Activated gamma-delta T cell treated with Interleukin-2 at 50 U/mL for 16 hours (primary cell): Measurements from ENCODE around the gene JKAMP.
"Not testable (repeated sequence)": the region's sequence is repeated elsewhere in the genome, so short reads cannot be mapped to it uniquely, and the experiment has no call there.

Experiments used
- DNase-seq: peaks from one replicate; pipeline ENCODE4 v3.0.0-alpha.2; 2020

Gene JKAMP, protein sequence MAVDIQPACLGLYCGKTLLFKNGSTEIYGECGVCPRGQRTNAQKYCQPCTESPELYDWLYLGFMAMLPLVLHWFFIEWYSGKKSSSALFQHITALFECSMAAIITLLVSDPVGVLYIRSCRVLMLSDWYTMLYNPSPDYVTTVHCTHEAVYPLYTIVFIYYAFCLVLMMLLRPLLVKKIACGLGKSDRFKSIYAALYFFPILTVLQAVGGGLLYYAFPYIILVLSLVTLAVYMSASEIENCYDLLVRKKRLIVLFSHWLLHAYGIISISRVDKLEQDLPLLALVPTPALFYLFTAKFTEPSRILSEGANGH

DNA sequence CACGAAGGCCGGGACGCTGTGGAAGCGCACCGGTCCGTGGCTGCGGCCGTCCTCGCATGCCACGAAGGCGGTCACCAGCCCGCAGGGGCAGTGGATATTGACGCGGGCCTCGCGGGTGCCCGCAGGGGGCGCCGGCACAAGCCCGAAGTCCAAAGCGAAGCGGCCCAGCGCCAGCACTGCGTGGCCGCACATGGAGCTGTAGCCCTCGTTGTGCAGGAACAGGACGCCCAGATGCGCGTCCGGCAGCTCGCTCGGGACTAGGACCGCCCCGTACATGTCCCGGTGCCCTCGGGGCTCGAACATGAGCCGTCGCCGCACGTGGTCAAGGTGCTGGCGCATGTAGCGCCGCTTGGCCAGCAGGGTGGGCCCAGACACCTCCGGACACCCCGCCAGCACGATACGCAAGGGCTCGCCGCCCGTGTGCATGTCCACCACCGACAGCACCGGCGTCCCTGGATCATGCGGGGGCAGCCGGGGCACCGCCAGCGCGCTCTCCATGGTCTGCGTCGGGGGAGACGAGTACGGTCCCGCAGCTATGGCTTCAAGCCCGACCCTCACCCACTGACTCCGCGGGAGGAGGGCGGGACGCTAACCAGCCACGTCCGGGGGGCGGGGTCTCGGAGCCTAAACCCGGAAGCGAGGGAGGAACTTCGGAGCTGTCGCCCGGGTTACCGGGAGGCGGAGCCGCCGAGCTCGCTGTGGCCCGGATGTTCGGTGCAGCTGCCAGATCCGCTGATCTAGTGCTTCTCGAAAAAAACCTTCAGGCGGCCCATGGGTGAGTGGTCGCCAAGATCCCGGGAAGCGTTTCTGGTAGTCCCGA is at the start of gene JKAMP, which contains the start of gene L3HYPDH:
Gene JKAMP, plus strand, starts transcription at position 699 of the 820 bp plus-strand sequence. Its CDS starts 73 bp downstream, at position 772.
Gene L3HYPDH, minus strand, starts transcription at position 590 of the 820 bp plus-strand sequence. Its CDS starts 92 bp downstream, at position 498.
- DNase-seq: peak; percentile 98

DNA sequence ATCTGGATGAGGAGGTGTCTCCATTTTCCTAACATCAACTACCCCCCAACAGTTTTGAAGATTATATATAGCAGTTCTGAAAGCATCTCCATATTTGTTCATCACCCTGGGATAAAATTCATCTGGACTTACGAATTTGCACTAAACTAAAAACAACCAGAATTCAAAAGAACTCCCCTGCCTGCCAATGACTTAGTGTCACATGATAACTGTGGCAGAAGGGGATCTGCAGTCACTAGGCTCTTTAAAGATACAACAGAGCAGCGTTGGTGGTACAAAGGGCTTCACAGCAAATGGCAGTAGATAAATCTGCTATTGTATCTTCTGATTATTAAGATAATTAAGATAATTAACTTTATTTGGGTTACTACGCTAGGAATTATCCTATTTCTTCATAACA is 49.2 kb upstream of the JKAMP start:
- no peak for DNase-seq

DNA sequence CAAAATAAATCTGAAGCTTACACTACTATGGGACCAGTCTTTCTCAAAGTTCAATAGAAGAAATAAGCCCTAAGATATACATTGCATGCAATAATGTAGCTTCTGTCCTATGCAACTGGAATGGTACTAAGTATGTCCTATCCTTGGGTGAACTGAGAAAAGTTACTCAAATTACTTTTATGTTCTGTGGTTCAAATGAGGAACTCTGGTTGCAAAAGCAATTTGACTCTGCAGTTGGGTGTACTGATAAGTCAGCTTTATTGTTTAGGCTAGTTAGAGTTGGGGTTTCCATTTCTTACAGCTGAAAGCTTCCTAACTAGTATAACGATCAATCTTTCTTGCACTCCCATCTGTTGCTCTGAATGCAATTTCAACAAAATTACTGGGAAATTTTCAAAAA is 48.3 kb upstream of the JKAMP start:
- DNase-seq: no peak

DNA sequence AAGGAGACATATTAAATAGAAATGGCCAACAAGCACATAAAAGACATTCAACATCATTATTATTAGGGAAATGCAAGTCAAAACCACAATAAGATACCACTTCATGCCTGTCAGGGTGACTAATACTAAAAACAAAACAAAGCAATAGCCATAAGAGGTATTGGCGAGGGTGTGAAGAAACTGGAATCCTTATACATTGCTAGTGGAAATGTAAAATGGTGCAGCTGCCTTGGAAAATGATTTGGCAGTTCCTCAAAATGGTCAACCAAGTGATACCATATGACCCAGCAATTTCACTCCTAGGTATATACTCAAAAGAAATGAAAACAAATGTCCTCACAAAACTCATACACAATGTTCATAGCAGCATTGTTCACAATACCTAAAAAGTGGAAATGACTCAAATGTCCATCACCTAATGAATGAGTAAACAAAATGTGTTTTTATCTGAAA is 46.1 kb upstream of the JKAMP start:
- no peak for DNase-seq

DNA sequence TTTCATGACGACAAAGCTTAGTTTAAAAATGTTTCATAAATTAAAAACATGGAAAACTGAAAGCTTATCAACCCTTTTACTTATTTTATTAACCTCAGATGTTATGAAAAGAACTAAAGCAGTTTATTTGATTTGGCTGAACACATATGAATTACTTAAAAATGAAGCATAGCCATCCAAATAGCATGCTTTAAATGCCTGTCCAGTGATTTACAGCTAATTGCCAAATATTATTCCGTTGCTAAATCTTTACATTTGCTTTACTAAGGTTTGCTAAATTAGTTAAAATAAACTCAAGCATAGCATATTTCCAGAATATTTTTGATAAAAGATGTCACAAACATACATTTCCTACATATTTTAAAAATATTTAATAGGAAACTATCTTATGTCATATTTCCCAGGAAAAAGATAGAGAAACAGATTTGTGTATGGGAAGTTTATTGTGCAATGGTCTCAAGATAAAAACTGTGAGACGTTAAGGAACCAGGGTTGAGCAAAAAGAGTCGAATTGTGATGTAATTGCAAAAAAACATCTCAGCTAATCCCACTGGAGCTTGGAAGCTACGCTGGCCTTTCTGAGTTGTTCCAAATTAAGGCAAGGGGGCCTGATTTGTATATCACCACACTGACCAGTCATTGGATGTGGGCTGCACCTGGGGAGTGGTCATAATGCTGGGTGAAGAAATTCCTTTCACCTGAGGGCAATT is 44.9 kb upstream of the JKAMP start:
- DNase-seq: no peak

DNA sequence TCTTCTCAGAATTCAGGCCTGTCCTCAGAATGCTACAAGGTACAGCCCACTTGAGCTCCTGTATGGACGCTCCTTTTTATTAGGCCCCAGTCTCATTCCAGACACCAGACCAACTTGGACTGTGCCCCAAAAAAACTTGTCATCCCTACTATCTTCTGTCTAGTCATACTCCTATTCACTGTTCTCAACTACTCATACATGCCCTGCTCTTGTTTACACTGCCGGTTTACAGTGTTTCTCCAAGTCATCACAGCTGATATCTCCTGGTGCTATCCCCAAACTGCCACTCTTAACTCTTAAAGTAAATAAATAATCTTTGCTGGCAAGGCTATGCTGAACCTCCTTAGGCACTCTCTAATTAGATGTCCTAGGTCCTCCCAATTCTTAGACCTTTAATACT is 35.6 kb upstream of the JKAMP start:
- not testable (repeated sequence) for DNase-seq

DNA sequence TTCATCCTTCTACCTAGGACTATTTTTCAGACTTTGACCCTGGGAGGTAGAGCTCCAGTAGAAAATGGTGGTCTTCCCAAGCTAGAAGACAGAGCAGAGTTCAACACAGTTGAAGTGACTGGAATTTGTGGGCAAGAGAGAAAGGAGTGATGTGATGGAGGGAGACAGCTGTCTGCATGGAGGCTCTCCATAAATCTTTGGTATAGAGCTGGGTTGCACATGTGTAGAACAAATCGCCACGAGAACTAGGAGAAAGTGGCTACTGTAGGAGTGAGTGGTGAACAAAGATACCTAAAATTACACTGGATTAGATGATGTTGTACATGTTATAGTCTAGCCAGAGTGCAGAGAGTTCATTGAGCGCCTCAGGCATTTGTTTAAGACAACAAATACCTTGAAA is 33.6 kb upstream of the JKAMP start:
- no peak for DNase-seq

DNA sequence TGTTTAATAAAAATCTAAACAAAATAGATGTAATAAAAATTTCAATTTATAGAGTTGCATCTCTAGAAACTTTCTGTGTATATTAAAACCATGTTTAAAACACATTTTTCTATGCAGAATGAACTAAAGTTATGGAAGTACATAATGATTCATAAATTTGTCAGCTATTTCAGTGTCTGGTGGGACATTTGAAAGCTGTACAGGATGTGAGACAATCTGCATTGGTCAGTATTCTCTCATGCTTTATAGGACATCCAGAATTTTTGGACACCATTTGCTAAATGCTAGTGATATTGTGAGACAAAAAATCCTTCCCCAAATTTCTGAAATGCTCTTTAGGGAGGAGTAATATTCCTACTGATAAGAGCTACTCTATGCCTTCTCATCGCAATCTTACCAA is 32.5 kb upstream of the JKAMP start:
- DNase-seq: no peak

DNA sequence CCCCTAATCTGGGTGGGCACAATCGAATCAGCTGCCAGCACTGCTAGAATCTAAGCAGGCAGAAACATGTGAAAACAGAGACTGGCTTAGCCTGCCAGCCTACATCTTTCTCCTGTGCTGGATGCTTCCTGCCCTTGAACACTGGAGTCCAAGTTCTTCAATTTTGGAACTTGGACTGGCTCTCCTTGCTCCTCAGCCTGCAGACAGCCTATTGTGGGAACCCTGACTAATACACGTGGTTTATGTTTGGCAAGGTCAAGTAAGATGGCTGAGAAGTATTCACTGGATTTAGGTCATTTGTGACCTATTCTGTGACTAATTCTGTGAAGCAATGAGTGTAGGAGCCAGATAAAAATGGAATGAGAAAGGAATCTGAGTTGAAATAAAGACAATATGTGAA is 30.2 kb upstream of the JKAMP start:
- no peak for DNase-seq

DNA sequence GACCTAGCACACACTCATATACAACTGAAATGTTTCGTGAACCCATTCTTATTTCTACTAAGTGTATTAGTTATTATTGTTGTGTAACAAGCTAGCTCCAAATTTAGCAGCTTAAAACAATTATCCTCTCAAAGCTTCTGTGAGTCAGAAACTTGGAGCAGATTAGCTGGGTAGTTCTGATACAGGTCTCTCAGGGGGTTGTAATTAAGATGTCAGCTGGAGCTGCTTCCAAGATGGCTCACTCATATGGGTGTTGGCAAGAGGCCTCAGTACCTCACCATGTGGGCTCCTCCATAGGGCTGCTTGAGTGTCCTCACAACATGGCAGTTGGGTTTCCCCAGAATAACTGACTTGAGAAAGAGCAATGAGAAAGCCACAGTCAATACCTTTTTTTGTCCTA is 28.9 kb upstream of the JKAMP start:
- no peak for DNase-seq

DNA sequence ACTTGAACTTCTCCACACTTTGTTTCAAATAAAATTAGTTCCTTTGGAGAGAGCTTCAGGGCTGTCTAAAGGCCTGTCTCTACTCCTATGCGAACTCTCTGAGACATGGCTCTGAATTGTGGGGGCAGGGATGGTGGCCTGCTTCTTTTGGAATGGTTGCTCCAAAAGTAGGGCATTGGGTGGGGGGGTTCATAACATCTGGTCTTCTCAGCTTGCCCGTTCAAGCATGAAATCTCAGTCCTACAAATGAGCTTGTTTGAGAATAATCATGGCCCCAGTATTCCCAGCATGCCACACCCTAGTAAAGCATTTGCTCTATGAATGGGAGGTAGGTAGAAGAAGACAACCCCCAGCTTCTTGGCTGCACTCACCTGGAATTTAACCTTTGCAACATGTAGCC is 25.8 kb upstream of the JKAMP start:
- no peak for DNase-seq

DNA sequence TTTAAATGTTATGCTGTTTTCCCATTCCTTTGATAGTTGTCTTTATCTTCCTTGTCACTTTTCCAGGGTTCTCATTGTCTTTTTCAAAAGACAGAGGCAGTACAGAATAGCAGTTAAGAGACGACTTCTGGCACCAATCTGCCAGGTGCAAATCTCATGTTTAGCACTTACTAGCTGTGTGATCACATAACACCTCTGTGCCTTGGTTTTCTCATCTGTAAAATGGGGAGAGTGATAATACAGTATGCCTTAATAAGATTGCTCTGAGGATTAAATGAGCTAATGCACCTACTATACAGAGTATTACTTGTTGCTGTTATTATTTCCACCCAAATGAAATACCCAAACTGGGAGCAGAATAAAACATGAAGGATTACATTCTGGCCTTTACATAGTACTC is 23.9 kb upstream of the JKAMP start:
- DNase-seq: no peak

DNA sequence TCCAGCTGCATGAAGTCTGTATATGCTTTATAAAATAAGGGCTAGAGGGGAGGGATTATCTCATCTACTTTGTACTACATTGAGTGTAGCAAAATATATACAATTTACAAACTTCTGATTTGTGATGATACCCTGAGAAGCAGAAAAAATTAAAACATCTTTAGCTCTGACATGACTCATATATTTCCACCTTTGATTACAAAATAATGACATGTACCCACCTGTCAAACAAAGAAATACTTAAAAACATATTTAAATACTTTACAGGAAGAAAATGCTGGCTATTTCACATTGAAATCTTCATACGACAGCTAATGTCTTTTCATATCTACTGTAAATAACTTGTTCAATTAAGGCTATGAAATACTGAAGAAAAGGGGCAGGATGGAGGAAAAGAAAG is 22.4 kb upstream of the JKAMP start:
- DNase-seq: no peak

DNA sequence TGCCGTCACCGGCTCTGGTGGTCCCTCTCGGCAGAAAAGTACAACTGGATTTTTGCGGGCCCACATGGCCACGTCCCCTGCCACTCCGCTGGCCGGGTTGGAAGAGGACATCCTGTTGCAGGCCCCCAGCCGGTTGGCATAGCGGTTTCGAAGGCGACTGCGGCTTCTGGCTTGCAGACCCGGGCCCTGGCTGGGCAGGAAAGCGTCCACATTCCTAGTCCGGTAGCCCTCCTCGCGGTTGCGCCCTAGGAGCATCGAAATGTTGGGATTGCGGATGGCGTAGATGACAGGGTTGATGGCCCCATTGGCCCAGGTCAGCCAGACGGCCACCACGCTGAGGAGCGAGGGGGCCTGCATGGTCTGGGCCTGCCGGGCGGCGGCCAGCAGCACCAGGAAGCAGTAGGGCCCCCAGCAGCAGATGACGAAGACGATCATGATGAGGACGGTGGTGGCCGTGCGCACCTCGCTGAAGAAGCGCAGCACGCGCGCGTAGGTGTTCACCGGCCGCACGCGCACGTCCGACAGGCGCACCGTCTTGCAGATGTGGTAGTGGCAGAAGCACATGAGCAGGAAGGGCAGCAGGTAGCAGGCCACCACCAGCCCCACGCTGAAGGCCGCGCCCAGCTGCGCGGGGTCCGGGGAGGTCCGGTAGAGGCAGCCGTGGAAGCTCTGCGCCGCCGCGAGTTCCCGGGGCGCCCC is 20.4 kb upstream of the JKAMP start:
- peak; percentile 12 for DNase-seq

DNA sequence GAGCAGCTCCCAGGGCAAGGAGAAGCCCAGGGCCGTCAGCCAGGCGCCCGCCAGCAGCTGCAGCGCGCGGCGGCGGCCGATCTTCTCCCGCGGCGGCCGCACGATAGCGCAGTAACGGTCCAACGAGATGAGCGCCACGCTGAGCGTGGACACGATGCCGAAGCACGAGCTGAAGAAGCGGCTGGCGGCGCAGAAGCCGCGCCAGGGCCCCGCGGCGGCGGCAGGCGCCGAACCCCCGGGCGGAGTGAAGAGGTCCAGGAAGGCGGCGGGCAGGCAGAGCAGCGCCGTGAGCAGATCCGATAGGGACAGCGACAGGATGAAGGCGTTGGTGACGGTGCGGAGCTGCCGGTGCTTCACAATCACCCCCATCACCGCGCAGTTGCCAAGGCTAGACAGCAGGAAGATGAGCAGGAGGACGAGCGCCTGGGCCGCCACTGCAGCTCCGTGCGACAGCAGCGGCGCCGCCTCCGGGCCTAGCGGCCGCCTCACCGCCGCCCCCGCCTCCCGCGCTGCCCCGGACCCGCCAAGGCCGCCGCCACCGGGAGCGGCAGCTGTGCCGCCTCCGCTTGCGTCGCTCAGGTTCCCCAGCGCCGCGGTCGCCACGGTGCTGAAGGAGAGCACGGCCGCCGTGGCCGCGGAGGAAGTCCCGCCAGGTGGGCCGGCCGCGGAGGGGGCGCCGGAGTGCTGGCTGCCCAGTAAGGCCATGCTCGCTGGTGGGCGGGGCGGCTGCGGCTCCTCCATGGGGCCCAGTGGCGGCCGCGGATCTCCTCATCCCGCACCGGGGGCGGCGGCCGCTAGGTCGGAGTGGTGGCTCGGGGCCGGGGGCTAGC is 19.6 kb upstream of the JKAMP start:
- peak; percentile 49 for DNase-seq

DNA sequence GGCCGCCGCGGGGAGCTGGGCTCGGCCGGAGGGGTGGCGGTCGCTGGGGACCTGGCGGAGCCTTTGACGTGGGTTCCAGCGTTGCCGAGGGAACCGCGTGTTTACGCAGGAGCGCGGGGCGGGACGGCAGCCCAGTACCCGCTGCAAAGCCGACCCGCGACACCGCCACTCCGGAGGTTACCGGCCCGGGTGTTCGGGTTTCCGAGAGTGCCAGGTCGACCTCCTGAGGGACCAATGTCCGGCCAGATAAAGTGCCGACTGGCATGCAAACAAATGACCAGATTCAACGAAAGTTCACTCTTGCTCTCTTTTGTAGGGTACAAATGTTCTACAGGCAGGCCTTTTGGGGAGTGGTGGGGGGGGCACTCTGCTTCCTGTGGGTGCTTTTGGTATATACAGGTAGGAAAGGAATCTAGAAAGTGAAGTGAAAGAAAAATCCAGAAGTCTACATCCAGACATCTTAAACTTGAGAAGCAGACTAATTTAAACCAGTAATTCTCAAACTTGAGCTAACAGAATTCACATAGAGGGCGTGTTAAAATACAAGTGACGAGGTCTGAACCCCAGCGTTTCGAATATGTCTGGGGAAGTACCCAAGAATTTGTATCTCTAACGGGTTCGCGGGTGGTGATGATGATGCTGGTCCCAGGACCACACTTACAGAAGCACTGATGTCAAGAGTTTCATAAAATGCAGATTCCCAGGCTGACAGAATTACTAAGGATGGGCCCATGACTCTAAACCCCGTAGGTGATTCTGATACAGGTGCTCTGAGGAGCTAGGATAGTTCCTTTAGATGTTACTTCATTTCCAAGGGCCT is 18.8 kb upstream of the JKAMP start, which contains the start of gene GPR135:
Gene GPR135, minus strand, starts transcription at position 65 of the 820 bp plus-strand sequence. CDS start 154 bp downstream, outside the sequence.
- DNase-seq: peak; percentile 32

DNA sequence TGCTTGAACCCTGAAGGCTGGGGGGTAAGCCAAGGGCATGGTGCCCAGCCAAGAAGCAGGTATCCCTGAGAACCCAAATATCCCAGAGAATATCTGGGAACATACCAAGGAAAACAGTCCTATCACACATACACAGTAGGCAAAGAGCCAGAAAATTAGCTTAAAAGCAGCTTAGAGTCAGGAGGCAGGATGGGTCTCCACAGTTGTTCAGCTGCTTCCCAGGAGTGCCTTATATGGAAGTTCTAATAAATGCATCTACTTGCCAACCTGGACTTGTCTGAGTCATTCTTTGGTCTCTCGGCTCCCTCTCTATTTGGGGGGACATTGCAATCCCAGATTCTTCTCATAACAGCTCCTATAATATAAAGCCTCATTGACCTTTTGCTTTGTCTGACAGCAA is 10.1 kb upstream of the JKAMP start:
- DNase-seq: no peak

DNA sequence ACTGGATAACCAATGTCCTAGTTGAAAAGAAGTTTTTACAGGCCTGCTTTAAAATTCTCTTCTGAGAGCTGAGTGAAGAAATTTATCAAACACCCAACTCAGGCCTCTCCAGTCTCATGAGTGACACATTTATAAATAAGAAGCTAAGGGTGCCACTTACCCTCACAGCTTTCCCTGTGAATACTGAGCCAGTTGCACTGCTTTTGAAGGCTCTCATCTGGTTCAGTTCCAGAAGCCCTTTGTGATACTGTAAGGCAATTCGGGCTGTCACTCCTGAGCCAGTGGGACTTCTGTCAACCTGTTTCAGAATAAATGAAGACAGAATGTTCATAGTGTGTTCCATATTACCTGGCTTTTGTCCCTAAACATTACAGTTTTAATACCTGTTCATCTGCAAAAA is 8.6 kb upstream of the JKAMP start:
- no peak for DNase-seq

DNA sequence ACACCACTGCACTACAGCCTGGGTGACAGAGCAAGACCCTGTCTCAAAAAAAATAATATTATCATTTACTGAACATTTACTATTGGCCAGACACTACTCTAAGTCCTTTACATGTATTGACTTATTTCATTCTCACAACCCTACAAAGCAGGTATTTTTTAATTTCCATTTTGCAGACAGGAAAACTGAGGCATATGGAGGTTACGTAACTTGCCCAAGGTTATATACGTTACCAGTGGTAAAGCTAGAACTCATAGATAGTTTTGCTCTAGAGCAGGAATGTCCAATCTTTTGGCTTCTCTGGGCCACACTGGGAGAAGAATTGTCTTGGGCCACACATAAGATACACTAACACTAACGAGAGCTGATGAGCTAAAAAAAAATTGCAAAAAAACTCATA is 5.8 kb upstream of the JKAMP start:
- no peak for DNase-seq

DNA sequence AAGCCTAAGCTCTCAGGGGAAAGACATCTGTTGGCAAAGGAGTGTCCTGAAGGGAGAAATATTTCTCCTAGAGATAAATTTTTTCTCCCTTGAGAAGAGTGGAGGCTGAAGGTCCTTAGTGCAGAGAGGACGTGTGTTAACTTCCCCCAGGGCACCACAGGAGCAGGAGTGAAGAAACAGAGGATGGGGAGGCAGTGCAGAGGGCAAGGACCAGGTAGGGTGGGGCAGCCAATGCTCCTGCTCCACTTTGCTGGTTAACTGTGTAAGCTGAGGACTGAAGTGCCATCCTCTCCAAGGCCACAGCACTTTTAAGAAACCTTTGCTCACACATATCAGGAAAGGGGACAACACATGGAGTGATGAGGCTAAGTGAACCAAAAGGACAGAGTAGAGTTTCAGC is 4.2 kb upstream of the JKAMP start:
- DNase-seq: no peak

DNA sequence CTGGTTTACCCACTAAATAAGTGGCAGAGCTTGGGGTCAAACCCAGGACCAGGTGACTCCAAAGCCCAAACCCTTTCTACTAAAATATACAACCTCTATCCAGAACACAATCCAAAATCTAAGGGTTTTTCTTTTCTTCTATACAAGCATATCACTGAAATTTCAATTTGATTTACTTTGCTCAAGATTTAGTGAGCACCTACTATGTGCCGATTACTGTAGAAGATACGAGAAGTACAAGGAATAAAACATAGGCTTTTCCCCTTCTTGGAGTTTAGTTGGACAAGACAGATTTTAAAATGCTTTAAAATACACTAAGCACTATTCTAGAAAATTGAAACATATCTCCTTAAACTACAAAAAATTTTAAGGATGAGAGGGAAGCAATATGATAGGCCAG is 2.9 kb upstream of the JKAMP start:
- no peak for DNase-seq
